ENCODE data around the gene KANSL1. TPM values are rescaled to one million over a fixed set of nuclear protein-coding genes. Genes with fewer than 3 reads are reported as not detected.

KANSL1 gene
- polyA plus RNA-seq, 1 donor: 38.7 TPM

DNA sequence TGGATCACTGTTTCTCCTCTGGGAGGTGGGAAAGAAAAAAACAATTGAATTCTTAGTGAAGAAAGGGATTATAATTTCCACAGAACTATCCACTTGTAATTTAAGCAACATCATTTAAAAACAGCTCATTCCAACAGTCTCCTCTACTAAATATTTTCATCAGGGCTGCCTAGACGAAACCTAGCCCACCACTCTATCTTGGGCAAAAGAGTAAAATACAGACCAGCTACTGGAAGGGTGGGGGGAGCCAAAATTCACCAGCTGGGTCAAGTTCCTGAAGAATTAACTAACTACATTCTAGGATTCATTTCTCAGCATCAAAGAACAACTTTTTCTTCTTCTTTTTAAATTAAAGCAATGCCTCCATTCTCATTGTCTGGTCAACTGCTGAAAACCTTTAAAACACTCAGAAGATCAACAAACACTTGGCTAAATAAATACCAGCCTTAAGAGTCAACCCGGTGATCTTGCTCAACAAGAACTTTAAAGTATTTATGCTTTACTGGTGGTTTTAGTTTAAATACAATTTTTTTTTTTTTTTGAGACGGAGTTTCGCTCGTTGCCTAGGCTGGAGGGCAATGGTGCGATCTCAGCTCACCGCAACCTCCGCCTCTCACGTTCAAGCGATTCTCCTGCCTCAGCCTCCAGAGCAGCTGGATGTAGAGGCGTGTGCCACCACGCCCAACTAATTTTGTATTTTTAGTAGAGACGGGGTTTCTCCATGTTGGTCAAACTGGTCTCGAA, 25.2 kb downstream of the KANSL1 start:
- no peak for DNase-seq (ENCODE audit: low read depth)

DNA sequence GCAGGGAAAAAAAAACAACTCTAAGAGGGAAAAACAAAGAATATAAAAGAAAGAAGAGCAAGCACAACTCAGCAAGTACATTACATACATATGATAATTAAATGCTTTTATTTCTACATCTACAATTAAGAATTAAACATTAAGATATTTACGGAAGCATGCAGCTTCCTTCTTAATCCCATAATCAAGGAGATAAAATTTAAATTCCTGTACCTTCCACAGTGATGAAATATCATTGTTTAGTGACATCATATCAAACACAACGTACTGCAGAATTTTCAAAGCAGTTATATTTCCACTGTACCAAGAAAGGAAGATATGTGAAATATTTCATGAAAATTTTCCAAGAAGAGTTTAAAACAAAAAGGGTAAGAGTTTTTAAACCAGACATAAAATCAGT, 26.0 kb downstream of the KANSL1 start:
- DNase-seq (ENCODE audit: low read depth): no peak

DNA sequence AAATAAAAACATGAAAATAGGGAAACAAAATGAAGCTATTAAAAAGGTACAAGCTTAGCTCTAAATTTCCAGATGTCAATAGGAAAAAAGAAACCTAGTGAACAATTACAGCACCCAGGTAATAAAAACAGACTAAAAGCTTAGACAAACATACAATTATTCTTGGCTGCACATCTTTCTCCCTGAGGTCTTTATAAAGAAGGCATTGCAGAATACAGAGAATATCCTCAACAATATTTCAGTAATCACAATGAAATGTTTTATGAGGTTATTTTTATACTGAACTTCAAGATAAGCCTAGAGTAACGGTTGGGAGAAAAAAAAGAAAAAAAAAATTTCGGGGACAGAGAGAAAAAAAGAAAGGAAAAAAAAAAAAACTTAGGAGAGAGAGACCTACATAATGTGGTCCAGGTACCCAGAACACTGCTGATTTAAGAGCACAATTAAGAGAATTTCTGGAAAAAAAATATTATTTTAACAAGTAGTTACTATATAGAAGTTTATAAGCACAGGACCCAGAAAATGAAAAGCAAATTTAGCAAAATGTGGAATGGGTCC, 26.5 kb downstream of the KANSL1 start:
- DNase-seq (ENCODE audit: low read depth): no peak

DNA sequence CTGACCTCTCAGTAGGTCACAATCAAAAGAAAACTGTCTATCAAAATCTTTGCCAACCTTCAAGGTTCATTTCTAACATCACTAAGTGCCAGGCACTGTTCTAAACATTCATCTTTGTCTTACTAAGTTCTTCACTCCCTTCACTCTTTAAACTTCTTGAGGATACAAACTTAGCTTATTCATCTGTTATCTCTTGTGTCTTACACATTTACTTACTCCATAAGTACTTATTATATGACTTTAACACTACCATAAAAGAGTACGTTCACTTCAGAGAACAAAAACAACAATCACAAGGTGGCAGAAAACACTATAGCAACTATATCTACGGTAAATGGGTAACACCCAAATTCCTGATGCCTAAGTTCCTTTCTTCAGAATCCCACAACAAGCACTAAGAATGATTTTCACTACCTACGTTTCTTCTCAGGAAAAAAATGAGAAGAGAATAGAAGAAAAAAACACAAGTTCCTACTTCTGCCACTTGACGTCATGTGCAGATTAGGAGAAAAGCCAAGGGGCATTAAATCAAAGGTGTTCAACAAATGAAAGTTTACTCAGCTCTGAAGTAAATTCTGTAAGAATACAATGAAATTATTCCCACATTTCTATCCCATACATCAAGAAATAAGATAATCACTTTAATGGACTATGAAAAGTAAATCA, 29.2 kb downstream of the KANSL1 start:
- no peak for DNase-seq (ENCODE audit: low read depth)

DNA sequence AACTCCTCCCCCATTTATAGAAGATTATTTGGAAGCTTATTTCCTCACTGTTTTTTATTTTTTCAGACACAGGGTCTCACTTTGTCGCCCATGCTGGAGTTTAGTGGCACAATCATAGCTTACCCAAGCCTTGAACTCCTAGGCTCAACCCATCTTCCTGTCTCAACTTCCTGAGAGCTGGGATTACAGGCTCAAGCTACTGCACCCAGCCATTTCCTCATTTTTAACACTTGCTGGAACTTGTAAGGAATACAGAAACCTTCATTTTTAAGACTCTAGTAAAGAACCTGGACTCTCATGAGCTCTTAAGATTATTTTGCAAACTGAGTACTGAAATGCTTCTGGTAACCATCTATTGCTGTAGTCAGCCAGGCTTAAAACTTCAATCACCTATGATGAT, 29.9 kb downstream of the KANSL1 start:
- no peak for DNase-seq (ENCODE audit: low read depth)

DNA sequence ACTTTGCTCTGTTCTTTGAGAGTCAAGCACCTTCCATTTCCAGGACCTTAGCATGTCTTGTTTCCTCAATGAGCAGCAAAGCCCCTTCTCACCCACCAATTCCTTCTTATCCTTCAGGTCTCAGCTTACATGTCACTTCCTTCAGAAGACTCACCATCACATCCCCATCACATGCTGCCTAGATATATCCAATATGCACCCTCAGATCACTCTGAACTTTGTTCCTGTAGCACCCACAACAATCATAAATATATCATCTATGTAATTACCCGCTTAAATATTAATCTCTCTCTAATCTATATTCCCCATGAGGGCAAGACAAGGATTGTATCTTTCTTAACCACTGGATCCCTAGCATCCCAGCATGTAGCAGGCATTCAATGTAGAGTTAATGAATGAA, 30.4 kb downstream of the KANSL1 start:
- DNase-seq (ENCODE audit: low read depth): no peak

DNA sequence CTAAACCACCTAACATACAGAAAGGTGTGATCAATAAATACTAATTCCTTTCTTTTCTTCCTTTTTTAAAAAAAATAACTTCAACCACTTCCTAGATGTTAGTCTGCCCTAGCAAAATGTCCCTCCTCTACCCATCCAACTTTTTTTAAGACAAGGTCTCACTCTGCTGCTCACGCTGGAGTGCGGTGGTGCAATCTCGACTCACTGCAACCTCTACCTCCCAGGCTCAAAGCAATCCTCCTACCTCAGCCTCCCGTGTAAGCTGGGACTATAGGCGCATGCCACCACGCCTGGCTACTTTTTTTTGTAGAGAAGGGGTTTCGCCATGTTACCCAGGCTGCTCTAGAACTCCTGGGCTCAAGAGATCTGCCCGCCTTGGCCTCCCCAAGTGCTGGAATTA, 33.1 kb downstream of the KANSL1 start:
- DNase-seq (ENCODE audit: low read depth): no peak

DNA sequence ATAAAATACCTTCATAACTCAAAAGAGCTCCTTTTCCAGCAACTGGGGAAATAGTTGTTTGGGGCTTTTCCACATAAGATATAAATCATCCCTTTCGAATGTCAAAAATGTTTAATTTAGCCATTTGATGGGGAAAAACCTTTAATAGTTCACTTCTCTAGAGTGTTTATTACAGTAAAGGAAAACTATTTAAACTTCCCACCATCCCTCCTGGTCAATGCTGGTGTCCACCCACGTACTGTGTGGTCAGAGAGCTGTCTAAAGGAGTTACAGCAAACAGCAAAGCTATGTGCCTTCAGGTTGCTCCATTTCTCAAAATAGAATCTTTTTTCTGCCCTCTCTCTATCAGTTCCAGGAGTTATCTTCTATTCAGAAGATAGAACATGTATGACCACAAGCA, 33.5 kb downstream of the KANSL1 start:
- no peak for DNase-seq (ENCODE audit: low read depth)

DNA sequence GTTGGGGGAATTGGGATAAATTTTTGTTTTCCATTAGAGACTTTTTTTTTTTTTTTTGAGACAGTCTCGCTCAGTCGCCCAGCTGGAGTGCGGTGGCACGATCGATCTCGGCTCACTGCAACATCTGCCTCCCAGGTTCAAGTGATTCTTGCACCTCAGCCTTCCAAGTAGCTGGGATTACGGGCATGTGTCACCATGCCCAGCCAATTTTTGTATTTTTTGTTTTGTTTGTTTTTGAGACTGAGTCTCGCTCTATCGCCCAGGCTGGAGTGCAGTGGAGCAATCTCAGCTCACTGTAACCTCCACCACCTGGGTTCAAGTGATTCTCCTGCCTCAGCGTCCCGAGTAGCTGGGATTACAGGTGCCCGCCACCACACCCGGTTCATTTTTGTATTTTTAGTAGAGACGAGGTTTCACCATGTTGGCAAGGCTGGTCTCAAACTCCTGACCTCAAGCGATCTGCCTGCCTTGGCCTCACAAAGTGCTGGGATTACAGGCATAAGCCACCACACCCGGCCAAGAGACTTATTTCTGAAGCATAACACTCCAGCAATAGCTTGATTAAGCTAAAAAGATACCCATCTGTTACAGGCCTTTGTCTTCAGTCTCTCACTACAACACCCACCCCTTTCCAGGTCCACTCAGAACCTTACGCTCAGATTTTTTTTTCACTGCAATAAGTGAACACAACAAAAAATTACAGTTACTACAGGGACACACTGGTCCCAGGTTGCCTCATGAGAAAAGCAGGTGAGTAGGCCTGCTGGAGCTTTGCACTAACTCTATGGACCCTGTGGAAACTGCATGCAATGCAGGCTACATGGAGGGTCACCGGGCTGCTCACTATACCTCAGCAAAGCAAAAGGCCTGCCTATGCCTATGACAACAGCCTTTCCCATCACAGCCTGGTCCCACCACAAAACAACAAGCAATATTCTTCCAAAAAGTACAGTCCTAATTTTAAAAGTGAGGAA, 34.6 kb downstream of the KANSL1 start:
- DNase-seq (ENCODE audit: low read depth): no peak

DNA sequence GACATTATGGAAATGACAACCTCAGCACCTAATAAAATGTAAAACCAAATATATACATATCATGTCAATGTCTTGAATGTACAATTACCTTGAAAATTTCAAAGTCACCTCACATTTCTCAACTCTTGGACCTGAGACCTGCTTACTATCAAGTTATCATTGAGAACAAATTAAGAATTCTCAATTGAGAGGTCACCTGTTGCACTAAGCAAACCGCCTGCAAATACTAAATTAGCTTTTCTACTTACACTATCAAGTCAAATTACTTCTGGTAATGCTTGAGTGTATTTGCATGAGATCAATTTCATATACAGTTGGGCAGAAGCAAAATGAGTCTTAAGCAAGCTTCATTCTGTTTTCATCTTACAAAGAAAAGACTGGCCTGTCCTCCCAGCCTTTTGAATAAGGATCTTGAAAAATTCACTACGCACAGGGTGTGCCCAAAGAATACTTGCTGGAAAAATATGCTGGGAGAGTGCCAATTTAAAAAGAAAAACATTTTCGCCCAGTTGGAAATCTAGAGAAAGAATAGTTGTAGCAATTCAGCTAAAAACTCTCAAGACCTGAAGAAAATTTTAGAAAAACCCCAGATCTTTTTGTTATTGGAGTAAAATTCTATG, 35.7 kb downstream of the KANSL1 start:
- peak; percentile 16 for DNase-seq (ENCODE audit: low read depth)

DNA sequence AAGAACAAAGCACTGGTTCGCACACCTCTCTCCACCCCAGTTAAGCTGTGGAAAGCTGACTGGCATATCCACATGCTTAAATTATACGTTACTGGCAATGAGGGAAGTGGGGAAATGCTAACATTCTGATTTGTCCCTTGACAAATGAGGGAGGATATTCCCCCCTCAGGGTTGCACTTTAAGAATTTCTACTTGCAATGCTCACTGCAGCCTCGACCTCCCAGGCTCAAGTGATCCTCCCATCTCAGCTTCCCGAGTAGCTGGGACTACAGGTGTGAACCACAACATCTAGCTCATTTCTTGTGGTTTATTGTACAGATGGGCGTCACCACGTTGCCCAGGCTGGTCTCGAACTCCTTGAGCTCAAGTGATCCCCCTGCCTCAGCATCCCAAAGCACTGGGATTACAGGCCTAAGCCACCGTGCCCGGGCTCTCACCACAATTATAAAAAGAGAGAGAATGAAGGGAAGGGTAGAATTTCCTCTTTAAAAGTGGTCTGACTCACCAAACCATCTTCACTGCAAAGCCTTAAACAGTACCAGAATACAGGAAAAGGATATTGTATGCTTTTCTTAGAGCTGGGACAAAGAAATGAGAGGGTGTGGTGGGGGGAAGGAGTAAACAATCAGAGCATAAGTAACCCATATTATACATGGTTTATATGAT, 38.9 kb downstream of the KANSL1 start:
- no peak for DNase-seq (ENCODE audit: low read depth)

DNA sequence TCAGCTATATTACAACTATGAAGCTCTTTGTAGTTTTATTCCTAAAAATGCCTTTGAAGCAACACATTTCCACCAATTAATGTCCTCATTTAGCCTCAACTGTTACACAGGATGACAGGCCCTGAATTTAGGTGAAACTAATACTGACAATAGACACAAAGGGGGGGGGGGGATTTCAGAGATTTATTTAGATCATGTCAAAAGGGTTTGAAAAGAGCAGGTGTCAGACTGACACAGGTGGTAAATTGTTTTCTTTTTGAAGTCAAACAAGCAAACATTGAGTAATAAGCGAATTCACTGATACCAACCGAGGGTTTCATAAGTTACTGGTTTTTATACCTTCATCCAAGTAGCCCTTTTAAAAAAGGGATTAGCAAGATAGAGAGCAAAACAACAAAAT, 40.8 kb downstream of the KANSL1 start:
- no peak for DNase-seq (ENCODE audit: low read depth)

DNA sequence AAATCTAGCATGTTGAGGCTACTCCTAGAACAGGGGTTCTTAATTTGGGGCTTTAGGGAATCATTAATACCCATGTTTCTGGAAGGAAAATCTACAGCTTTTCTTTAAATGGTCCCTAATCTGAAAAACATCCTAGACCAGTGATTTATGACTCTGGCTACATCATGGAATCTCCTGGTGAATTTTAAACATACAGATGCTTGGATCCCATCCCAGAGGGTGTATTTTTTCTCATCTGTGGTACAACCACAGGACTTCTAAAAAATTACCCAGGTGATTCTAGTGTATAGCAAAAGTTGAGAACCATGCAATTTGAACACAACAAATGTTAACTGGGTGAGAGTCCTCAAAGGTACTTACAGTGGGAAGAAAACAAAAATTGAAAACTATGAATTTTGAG, 41.5 kb downstream of the KANSL1 start:
- no peak for DNase-seq (ENCODE audit: low read depth)

DNA sequence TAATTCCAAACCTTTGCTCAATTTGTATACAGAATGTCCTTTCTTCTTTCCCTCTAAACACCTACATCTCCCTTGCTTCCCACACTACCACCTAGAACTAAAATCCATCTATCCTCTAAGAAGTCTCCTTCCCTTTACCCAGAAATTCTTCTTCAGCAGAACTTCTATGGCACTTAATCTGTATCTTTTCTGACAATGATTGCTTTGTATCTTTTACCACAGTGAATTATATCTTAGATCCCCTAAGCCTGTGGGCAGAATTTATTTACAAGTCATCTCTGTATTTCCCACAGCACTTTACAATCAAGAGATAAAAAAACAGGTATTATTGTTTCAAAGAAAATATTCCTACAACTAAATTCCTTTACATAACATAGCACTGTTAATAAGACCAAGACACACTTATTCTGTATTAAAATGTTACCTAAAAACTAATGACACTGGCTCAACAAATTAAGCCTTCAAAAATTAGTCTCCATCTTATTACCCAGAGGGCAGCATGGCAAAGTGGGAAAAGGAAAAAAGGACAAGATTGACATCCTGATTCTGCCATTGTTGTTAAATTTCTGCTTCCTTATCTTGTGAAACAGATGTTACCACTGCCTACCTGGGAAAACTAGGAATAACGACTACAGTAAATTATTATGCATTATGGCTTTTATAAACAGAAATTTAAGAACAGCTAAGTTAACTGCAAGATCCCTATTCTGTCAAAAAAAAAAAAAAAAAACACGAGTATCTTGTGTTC, 42.8 kb downstream of the KANSL1 start:
- no peak for DNase-seq (ENCODE audit: low read depth)

DNA sequence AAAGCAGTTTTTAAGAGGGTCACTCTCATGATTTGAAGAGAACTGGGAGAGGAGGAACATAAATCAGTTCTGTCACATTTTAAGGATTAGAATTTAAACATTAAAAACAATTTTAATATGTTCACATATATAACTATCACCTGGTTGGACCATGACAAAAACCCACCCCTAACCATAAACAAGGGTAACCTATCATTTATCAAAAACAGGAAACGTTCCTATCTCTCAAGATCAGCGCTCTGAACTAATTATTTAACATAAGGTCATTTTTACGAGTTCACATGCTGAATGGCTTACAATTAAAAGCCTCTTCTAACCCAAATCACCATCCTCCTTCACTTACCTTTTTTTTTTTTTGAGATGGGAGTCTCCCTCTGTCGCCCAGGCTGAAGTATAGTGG, 45.0 kb downstream of the KANSL1 start:
- DNase-seq (ENCODE audit: low read depth): no peak

DNA sequence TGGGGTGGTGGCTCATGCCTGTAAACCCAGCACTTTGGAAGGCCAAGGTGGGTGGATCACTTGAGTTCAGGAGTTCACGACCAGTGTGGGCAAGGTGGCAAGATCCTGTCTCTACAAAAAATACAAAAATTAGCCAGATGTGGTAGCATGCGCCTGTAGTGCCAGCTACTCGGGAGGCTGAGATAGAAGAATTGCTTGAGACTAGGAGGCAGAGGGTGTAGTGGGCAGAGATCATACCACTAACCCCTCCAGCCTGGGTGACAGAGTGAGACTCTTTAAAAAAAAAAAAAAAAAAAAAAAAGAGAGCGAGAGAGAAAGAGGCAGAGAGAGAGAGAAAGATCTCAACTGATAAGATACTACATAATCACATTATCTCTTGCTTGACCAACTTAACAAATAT, 45.9 kb downstream of the KANSL1 start:
- no peak for DNase-seq (ENCODE audit: low read depth)

DNA sequence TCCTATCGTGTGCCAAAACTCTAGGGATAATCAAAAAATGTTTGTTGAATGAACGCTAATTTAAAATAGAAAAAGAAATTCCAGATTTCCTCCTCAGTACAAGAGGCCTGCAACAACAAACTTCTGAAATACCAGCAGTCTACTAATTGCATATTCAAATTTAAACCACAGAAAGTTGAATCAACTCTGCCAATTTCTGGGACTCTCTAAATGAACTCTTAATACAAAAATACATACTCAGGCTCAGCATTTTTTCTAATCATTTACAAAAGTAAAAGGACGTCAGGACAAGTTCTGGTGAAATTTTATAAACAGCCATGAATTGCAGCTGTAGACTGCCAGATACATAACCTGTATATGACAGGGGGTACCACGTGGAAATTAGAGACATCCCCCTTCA, 49.0 kb downstream of the KANSL1 start:
- no peak for DNase-seq (ENCODE audit: low read depth)

DNA sequence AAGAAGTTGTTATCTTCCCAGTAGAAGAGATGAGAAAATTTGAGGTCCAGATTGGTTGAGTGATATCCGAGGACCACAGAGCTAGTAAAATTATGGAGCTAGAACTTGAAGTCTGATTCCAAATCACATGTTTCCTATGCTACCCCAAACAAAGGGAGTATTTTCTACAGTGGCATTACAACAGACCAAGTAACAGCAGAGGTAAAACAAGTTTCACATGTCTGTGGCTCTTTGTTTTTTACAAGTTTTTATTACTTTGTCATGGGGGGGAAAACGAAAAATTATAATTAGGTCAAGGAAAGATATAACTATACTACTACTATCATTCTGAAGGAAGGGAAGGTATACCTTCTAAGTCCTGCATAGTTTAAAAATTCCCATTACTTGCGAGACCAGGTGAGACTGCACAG, 49.4 kb downstream of the KANSL1 start:
- no peak for DNase-seq (ENCODE audit: low read depth)

DNA sequence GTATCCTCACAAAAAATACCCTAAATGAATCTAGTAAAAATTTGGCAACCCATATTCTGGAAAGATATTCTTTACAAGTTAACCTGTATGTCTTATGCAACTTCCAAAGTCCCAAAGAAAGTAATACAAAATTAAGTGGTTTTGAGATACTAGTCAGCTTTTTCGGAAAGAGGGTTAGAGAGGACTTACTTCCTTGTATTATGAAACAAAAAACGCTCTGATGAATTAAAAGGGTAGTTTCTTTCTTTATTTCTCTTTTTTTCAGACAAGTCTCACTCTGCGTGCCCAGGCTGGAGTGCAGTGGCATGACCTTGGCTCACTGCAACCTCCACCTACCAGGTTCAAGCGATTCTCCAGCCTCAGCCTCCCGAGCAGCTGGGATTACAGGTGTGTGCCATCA, 51.6 kb downstream of the KANSL1 start:
- no peak for DNase-seq (ENCODE audit: low read depth)

DNA sequence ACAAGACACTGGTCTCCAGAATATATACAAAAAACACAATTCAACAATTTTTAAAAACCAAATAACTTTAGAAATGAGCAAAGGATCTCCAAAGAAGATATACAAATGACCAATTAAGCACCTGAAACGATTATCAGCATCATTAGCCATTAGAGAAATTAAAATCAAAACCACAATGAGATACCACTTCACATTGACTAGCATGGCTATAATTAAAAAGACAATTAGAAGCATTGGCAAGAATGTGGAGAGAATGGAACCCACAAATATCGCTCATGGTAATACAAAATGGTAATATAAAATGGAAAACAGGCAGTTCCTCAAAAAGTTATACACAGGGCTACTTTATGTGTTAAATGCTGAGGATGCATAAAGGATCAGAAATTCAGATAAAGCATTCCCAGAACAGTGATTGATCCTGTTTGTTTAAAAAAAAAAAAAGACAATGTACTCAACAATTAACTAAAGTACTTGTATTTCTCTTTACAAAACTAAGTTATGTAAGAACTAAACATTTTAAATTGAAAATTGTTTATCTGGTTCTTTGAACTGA, 52.5 kb downstream of the KANSL1 start:
- DNase-seq (ENCODE audit: low read depth): no peak
